Activated naive CD4-positive, alpha-beta T cell treated with anti-CD3 and anti-CD28 coated beads, Interleukin-2, amount 50 U/mL, for 24 hours (primary cell): ENCODE measurements around the gene DCANP1.

Source experiments
- H3K27ac Mint-ChIP-seq: one replicate; pipeline ENCODE4 v1.8.0; 2021; ENCODE audit warnings: mild to moderate bottlenecking, mixed read lengths
- H3K27me3 Mint-ChIP-seq: one replicate; pipeline ENCODE4 v1.8.0; 2021; ENCODE audit warnings: mixed read lengths
- H3K36me3 Mint-ChIP-seq: one replicate; pipeline ENCODE4 v1.8.0; 2021; ENCODE audit warnings: mixed read lengths
- H3K4me1 Mint-ChIP-seq: one replicate; pipeline ENCODE4 v1.8.0; 2021; ENCODE audit warnings: mixed read lengths
- H3K4me3 Mint-ChIP-seq: one replicate; pipeline ENCODE4 v1.8.0; 2021; ENCODE audit warnings: mild to moderate bottlenecking, mixed read lengths
- H3K9me3 Mint-ChIP-seq: one replicate; pipeline ENCODE4 v1.8.0; 2021; ENCODE audit warnings: mixed read lengths

Gene DCANP1

DNA sequence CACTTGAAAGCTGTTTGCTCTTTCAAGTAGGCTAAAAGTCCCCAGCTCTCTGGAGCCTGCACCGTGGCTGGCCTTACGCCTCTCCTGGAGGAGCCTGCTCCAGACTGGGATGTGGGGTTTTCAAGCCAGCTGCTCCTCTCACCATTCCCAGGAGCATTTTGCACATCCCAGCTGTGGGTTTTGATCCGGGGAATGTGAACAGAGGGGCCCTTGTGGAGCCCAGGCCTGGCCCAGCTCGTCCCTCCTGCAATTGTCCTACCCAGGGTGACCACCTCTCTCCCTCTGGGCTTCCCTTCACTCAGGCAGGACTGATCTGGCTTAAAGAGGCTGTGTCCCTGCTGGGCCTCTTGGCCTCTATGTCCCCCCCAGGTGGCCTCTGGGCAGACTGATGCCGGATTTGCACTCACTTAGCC lies 37.5 kb upstream of the DCANP1 start:
- Mint-ChIP-seq H3K27ac (no peak overlapping the region), H3K27me3 (peaks cover 32% of the 10 kb centered on the region), H3K36me3 (no peaks in the 10 kb centered on the region)

DNA sequence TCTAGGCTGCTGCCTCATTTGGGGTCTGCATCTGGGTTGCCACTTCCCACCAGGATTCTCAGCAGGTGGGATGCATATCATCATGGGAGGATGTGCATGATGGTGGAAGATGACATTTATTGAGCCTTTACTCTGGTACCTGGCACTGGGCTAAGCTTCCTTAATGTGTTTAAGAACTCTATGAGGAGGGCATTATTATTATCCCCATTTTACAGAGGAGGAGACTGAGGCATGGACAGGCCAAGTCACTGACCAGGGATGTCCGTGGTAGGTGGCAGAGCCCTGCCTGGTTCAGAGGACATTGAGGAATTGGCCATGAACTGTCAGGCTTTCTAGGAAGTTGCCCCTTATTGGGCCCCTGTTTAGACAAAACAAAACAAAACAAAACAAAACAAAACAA lies 36.1 kb upstream of the DCANP1 start:
- Mint-ChIP-seq H3K27me3 (peaks cover 29% of the 10 kb centered on the region), H3K9me3 (no peaks in the 10 kb centered on the region), H3K4me3 (no peak overlapping the region), H3K4me1 (no peaks in the 10 kb centered on the region), H3K27ac (no peak overlapping the region), H3K36me3 (no peaks in the 10 kb centered on the region)

More for the DNA sequence above, 37.5 kb upstream of the DCANP1 start:
- Mint-ChIP-seq H3K9me3 (no peaks in the 10 kb centered on the region), H3K4me3 (no peak overlapping the region), H3K4me1 (peaks cover 7% of the 10 kb centered on the region)

DNA sequence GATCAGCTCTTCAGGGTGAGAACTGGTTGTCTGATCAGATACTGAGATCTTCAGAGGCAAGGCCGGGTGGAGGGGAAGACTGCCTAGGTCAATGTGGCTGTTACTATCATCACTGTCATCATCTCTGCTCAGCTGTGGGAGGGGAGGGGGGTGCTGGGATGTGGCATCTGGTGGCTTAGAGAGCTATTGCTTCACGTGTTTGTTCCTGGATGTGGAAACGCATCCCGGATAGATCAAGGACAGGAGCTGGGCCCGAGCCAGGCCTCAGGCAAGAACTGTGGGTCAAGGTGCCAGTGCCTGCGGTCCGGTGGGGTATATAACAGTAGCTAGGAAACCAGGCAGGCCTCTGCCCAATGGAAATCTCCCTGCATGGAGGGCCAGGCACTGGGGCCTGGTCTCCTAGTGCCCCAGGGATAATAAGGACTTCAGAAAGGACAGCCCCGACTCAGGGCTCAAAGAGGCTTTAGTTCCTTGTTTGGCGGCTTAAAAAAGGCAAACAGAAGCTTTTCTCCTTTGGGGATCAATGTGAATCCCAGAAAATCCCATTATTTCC lies 35.3 kb upstream of the DCANP1 start:
- Mint-ChIP-seq H3K9me3 (no peaks in the 10 kb centered on the region), H3K27me3 (peaks cover 22% of the 10 kb centered on the region), H3K4me3 (no peak overlapping the region), H3K4me1 (no peaks in the 10 kb centered on the region), H3K36me3 (no peaks in the 10 kb centered on the region), H3K27ac (no peak overlapping the region)

DNA sequence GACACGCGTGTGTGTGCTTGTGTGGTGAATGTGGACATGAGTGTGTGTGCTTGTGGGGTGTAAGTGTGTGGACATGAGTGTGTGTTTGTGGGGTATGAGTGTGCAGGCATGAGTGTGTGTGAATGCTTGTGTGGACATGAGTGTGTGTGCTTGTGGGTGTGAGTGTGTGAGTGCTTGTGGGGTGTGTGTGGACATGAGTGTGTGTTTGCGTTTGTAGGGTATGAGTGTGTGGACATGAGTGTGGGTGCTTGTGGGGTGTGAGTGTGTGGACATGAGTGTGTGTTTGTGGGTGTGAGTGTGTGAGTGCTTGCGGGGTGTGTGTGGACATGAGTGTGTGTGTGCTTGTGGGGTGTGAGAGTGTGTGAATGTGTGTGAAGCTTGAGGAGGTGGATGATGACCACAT lies 34.8 kb upstream of the DCANP1 start:
- Mint-ChIP-seq H3K9me3 (no peaks in the 10 kb centered on the region), H3K4me1 (no peaks in the 10 kb centered on the region), H3K27ac (no peak overlapping the region)

DNA sequence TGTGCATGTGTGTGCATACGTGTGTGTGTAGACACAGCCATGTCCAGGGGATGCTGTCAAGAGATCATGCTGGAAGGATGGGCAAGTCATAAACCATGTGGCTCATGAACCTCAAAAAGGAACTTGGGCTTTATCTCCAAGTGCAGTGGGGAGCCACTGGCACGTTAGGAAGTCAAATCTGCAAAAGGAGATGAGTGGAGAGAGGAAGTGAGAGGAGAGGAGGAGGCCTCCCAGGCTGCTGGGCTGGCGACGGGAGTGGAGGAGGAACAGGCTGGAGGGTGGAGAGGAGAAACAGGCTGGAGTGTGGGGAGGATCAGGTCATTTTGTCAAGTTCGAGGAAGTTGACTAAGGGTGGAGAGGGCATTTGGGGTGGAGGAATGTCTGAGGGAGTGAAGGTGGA lies 34.2 kb upstream of the DCANP1 start:
- no peaks in the 10 kb centered on the region for H3K9me3 Mint-ChIP-seq
- no peaks in the 10 kb centered on the region for H3K4me1 Mint-ChIP-seq
- no peak overlapping the region for H3K4me3 Mint-ChIP-seq
- no peak overlapping the region for H3K27ac Mint-ChIP-seq
- H3K27me3 Mint-ChIP-seq: peaks cover 13% of the 10 kb centered on the region
- H3K36me3 Mint-ChIP-seq: no peaks in the 10 kb centered on the region

More for the DNA sequence above, 34.8 kb upstream of the DCANP1 start:
- Mint-ChIP-seq H3K27me3 (peaks cover 17% of the 10 kb centered on the region), H3K4me3 (no peak overlapping the region), H3K36me3 (no peaks in the 10 kb centered on the region)

DNA sequence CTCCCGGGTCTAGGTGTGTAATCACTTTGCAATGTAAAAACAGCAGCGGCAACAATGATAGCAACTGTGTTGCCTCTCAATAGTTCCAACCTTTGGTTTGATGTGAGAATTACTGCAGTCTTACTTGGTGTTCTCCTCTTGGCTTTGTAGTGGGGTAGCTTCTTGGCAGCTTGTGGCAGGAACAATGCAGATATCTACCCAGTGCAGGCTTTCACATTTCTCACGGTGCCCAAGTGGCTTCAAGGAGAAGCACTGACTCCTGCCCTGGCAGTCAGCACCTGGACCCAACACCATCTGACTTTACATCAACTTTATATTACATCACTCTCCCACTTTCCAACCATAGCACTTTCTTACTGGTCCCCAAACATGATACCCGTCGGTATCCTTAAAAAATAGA lies 33.4 kb upstream of the DCANP1 start:
- H3K9me3 Mint-ChIP-seq: no peaks in the 10 kb centered on the region
- H3K4me1 Mint-ChIP-seq: no peaks in the 10 kb centered on the region
- H3K27ac Mint-ChIP-seq: no peak overlapping the region
- H3K36me3 Mint-ChIP-seq: no peaks in the 10 kb centered on the region
- H3K27me3 Mint-ChIP-seq: peaks cover 9% of the 10 kb centered on the region
- H3K4me3 Mint-ChIP-seq: no peak overlapping the region

DNA sequence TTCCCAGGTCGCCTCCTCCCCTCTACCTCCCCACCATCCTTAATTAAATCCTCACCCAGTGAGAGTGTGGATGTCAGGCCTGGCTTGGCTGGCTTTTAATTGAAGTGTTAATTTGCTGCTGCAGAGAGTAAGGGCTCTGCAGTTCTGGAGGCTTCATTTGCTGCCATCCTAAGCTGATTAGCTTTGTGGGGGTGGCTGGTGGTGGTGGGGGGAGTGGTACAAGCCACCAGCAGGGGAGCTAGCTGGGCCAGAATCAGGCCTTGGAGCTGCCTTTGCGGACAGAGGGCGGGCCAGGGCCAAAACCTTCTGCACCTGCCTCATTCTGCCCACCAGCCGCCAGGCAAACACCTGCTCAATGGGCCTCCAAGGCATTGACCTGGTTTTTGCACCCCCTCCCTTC lies 31.8 kb upstream of the DCANP1 start:
- H3K36me3 Mint-ChIP-seq: no peaks in the 10 kb centered on the region
- no peak overlapping the region for H3K4me3 Mint-ChIP-seq
- no peaks in the 10 kb centered on the region for H3K9me3 Mint-ChIP-seq
- no peak overlapping the region for H3K27ac Mint-ChIP-seq
- H3K4me1 Mint-ChIP-seq: no peaks in the 10 kb centered on the region
- peaks cover 6% of the 10 kb centered on the region for H3K27me3 Mint-ChIP-seq

DNA sequence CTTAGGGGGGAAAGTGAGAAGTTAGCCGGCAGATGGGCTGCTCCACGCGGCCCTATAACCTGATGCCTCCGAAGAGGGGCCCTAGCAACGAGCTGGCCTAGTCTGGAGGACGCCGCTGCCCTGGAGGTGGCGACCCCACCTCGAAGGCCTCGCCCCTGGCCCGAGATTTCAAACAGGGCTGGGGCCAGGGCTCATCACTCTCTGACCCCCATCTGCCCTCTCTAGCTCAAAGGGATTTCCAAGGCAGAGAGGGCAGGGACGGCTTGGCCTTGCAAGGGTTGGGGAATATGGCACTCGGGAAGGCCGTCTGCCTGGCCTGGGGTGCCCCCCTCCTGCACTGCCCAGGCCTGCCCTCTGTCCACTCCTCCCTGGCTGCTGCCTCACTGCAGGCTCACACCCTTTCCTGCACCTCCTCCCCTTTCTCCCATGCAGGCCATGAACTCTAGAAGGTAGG lies 30.5 kb upstream of the DCANP1 start:
- H3K27ac Mint-ChIP-seq: no peak overlapping the region
- no peak overlapping the region for H3K4me3 Mint-ChIP-seq
- H3K9me3 Mint-ChIP-seq: no peaks in the 10 kb centered on the region
- no peaks in the 10 kb centered on the region for H3K4me1 Mint-ChIP-seq
- H3K36me3 Mint-ChIP-seq: no peaks in the 10 kb centered on the region
- H3K27me3 Mint-ChIP-seq: peaks cover 6% of the 10 kb centered on the region

DNA sequence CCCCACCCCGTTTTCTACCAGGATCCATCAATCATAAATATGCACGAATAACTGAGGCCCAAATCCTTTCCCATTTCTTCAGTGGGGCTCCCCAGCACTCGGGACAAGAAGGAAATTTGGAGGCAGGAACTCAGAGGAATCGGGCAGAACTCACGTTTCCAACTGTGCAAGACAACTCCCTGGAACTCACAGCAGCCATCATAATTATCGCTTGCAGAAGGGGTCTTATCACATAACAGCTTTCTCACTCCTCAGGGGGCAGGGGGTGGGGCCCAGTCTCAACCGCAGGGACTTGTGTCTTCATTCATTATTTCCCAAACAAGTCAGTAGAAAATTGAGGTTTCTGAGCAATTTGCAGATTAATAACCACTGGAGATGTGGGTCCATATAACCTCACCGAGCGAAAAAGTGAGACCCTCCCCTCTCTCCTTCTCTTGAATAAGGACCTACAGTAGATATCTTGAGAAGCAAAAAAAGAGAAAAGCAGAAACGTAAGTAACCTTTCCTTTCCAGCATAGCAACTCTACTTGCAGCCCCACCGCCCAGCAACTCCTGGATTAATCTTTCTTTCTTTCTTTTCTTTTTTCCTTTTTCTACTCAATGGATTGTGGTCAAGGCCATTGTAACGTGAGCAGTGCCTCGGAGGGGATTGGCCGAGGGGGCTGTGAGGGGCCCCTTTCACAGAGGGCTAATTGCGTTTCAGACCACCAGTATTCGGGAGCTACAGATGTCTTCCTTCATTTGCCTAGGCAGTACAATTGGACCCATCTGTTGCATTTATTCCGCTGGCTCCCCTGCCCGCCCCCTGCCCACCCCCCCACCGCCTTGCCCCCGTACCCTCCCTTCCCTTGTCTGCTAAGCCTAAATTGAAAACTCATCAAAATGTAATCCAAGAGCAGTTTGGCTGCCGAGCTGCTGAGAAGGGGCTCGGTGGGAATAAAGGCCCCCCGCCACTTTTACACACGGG lies 29.8 kb upstream of the DCANP1 start:
- H3K4me3 Mint-ChIP-seq: no peak overlapping the region
- no peaks in the 10 kb centered on the region for H3K4me1 Mint-ChIP-seq
- peaks cover 6% of the 10 kb centered on the region for H3K27me3 Mint-ChIP-seq
- H3K9me3 Mint-ChIP-seq: no peaks in the 10 kb centered on the region
- no peak overlapping the region for H3K27ac Mint-ChIP-seq
- H3K36me3 Mint-ChIP-seq: no peaks in the 10 kb centered on the region

DNA sequence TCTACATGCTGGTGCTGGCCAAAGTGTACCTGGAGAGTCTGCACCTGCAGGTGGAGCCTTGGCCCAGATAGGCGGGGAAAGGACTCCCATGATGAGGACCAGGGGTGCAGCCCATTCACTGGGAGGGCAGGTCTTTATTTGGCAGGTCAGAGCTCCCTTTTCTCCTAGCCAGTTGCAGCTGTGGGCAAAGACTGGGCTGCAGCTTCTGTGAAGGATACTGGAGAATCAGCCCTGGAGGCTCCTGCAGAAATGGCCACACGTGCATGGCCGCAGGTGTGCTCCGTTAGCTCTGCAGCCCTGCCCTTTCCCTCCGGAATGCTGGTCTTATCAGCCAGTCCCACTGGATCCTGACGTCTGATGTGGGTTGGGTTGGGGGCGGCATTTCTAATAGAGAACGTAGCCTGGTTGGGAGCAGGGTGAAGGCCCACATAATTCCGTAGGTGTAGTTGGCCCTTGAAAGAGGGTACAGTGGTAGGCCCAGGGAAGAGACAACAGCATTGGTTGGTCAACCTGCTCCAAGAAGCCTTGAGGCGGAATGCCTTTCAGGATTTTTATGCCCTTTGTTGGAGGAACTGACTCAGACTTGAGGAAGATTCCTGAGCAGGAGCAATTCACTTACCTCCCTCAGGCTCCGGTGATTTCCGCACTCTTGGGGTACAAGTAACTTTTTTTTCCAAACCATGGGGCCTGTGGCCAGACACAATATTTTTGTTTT lies 27.0 kb upstream of the DCANP1 start:
- H3K36me3 Mint-ChIP-seq: no peaks in the 10 kb centered on the region
- H3K27me3 Mint-ChIP-seq: peaks cover 4% of the 10 kb centered on the region
- no peak overlapping the region for H3K27ac Mint-ChIP-seq
- H3K4me1 Mint-ChIP-seq: no peaks in the 10 kb centered on the region
- no peaks in the 10 kb centered on the region for H3K9me3 Mint-ChIP-seq
- no peak overlapping the region for H3K4me3 Mint-ChIP-seq

DNA sequence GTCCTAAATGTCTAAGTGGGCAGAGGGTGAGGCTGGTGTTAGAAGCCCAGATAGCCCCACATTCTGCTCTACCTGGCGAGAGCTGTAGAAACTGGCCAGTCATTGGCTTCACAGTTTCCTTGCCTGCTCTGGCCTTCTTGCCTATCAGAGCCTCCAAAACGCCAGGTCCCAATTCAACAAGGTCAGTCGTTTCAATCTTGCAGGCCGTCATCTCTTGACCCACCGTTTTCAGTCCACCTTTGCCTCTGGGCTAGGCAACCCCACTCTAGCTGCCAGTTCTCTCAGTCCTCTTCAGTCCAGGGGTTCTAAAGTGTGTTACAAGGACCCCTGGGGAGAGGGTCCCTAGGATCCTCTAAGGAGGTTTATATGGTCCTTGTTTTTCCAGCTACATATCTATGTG lies 25.0 kb upstream of the DCANP1 start:
- Mint-ChIP-seq H3K36me3 (no peaks in the 10 kb centered on the region), H3K4me3 (no peak overlapping the region), H3K9me3 (no peaks in the 10 kb centered on the region), H3K4me1 (no peaks in the 10 kb centered on the region), H3K27ac (no peak overlapping the region), H3K27me3 (peaks cover 6% of the 10 kb centered on the region)

DNA sequence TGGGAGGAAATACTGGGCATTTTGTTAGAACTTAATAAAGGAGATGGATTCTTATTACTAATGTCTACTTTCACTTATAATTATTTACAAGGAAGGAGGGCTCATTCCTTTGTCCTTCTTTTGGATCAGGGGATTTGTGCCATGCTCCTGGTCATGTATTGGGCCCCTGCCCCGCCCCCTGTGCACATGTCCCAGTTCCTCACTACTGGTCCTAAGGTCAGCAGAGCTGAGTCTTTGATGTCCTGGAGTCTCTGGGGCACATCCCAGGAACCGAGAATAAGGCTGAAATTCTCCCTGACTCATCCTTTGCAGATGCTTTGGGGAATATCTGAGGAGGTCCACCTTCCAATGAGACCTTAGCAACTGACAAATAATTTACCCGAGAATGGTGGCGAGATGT lies 24.6 kb upstream of the DCANP1 start:
- Mint-ChIP-seq H3K4me1 (no peaks in the 10 kb centered on the region), H3K36me3 (no peaks in the 10 kb centered on the region), H3K4me3 (no peak overlapping the region), H3K27ac (no peak overlapping the region), H3K27me3 (peaks cover 6% of the 10 kb centered on the region), H3K9me3 (no peaks in the 10 kb centered on the region)

DNA sequence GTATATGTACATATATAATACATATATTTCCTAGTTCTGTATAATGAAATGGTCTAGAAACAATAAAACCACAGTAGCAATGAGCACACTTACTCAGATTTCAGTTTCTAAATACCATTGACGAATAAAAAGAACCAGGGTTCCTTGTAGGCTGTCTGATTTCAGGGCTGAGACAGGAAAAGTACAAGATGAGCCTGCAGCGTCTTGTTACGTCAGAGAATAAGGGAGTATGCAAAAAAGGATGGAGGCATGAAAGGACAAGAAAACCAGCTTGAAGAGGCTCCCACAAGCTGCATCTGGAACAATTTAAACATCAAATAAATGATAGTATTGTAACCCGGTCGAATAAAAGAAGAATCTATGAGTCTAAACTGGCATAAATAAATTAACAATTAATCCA lies 22.8 kb upstream of the DCANP1 start:
- Mint-ChIP-seq H3K4me1 (peaks cover 6% of the 10 kb centered on the region), H3K36me3 (no peaks in the 10 kb centered on the region), H3K27me3 (peaks cover 15% of the 10 kb centered on the region), H3K27ac (no peak overlapping the region), H3K9me3 (no peaks in the 10 kb centered on the region), H3K4me3 (no peak overlapping the region)

DNA sequence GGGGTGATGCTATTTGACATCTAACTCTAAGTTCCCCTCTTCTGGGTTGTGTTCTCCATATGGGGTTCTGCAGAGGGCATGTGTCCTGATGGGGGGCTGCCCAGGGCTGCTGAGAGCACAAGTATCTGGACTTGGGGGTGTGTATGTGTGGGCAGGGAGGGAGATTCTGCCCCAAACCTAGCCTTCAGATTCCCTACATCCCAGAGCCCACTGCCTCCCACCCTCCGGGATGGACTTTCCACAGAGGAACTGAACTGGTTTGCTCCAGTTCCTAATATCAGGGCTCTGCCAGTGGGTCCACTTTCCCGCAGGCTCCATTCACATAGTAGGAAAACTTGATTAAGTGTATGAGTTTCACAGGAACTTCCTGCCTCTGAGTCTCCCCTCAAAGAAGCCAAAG lies 21.4 kb upstream of the DCANP1 start:
- peaks cover 6% of the 10 kb centered on the region for H3K4me1 Mint-ChIP-seq
- no peaks in the 10 kb centered on the region for H3K36me3 Mint-ChIP-seq
- H3K4me3 Mint-ChIP-seq: no peak overlapping the region
- no peak overlapping the region for H3K27ac Mint-ChIP-seq
- H3K9me3 Mint-ChIP-seq: no peaks in the 10 kb centered on the region
- peaks cover 13% of the 10 kb centered on the region for H3K27me3 Mint-ChIP-seq

DNA sequence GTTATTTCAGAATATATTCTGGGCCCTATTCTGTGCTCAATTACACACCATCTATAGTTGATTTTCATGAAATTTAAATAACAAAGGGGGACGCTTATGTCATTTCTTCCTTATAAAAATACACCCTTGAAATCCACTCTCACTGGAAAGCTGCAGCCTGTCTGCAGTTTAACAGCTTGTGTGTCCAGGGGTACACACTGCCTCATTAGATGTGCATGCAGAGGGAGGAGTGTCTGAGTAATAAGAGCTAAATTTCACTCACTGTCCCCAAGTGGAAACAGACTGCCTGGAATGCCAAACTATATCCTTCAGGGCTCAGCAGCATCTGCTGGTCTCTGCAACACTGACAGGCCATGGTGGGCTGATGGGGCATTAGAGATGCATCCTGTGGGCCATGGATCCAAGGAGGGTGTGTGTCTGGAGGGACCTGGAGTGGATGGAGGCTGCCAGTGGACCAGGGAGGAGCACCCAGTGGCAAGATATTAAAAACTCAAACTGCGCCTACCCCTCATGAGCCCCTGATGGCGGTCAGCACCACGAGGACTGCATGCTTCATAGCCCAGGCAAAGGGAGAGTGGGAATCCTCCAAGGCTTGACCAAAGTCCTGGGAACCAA lies 20.8 kb upstream of the DCANP1 start:
- peaks cover 13% of the 10 kb centered on the region for H3K27me3 Mint-ChIP-seq
- no peak overlapping the region for H3K27ac Mint-ChIP-seq
- H3K4me1 Mint-ChIP-seq: peaks cover 6% of the 10 kb centered on the region
- H3K36me3 Mint-ChIP-seq: no peaks in the 10 kb centered on the region
- no peaks in the 10 kb centered on the region for H3K9me3 Mint-ChIP-seq
- no peak overlapping the region for H3K4me3 Mint-ChIP-seq
